Glutamatergic neuron (in vitro differentiated cells): Measurements from ENCODE around the gene HTRA1. TPM values are rescaled to one million over a fixed set of nuclear protein-coding genes. Genes with fewer than 3 reads are reported as not detected.

Source experiments
- DNase-seq: peaks from one replicate; pipeline ENCODE4 v3.0.0; 2022
- H3K27ac Mint-ChIP-seq: one replicate; pipeline ENCODE4 v1.8.0; 2020; ENCODE audit warnings: mild to moderate bottlenecking, mixed read lengths, inconsistent platforms; ENCODE audit not compliant: unreplicated experiment
- H3K27me3 Mint-ChIP-seq: one replicate; pipeline ENCODE4 v1.8.0; 2020; ENCODE audit warnings: mild to moderate bottlenecking, moderate library complexity, mixed read lengths, inconsistent platforms; ENCODE audit not compliant: unreplicated experiment
- H3K36me3 Mint-ChIP-seq: one replicate; pipeline ENCODE4 v1.8.0; 2020; ENCODE audit warnings: mild to moderate bottlenecking, mixed read lengths, inconsistent platforms; ENCODE audit not compliant: unreplicated experiment
- H3K4me1 Mint-ChIP-seq: one replicate; pipeline ENCODE4 v1.8.0; 2020; ENCODE audit warnings: mild to moderate bottlenecking, low read depth, mixed read lengths, inconsistent platforms; ENCODE audit not compliant: unreplicated experiment
- H3K4me3 Mint-ChIP-seq: one replicate; pipeline ENCODE4 v1.8.0; 2020; ENCODE audit warnings: mild to moderate bottlenecking, mixed read lengths, inconsistent platforms; ENCODE audit not compliant: unreplicated experiment
- H3K9me3 Mint-ChIP-seq: one replicate; pipeline ENCODE4 v1.8.0; 2020; ENCODE audit warnings: mild to moderate bottlenecking, moderate library complexity, mixed read lengths, inconsistent platforms; ENCODE audit not compliant: unreplicated experiment
- total RNA-seq: library from RNA; stranded (reverse); fragmentation: NEBNext Ultra II Directional; extraction: Animal tissue kit (Norgen Biotek cat#: 25700); gene quantifications from one replicate; pipeline ENCODE4 v1.2.1, GENCODE V29; 2021; ENCODE audit not compliant: unreplicated experiment
- TF ChIP-seq, protein P1 (sequence below): fragments of 200-600 bp; sonication (generic); IDR thresholded peaks from one replicate; pipeline ENCODE4 v1.5.0; 2021; ENCODE audit not compliant: partially characterized antibody, unreplicated experiment

Gene HTRA1
- total RNA-seq, 1 donor from 2014 or later = 1.4 TPM

DNA sequence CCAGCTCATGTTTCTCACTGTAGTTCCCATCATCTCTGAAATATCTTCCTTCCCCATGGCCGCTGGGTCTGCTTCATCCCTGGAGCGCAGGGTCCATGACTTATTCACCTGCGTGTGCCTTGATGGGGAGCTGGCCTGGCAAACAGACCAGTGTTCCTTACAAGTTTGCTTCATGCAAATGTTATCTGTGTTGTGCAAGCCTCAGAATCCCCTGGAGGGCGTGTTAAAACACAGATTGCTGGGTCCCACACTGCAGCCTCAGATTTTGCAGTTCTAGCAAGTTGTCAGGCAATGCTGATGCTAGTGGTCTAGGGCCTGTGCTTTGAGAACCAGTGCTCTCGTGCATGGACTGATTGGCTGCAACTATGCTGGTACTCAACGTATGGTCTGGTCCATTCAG lies 92.0 kb downstream of the HTRA1 start:
- H3K9me3 Mint-ChIP-seq = peaks cover 1% of the 10 kb centered on the region
- H3K4me1 Mint-ChIP-seq = peaks cover 25% of the 10 kb centered on the region
- H3K36me3 Mint-ChIP-seq = no peaks in the 10 kb centered on the region
- TF ChIP-seq, protein P1, sequence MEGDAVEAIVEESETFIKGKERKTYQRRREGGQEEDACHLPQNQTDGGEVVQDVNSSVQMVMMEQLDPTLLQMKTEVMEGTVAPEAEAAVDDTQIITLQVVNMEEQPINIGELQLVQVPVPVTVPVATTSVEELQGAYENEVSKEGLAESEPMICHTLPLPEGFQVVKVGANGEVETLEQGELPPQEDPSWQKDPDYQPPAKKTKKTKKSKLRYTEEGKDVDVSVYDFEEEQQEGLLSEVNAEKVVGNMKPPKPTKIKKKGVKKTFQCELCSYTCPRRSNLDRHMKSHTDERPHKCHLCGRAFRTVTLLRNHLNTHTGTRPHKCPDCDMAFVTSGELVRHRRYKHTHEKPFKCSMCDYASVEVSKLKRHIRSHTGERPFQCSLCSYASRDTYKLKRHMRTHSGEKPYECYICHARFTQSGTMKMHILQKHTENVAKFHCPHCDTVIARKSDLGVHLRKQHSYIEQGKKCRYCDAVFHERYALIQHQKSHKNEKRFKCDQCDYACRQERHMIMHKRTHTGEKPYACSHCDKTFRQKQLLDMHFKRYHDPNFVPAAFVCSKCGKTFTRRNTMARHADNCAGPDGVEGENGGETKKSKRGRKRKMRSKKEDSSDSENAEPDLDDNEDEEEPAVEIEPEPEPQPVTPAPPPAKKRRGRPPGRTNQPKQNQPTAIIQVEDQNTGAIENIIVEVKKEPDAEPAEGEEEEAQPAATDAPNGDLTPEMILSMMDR = no peak
- H3K4me3 Mint-ChIP-seq = peak overlapping the region; percentile 34
- no peak overlapping the region for H3K27ac Mint-ChIP-seq
- H3K27me3 Mint-ChIP-seq = no peaks in the 10 kb centered on the region
- no peak for DNase-seq

DNA sequence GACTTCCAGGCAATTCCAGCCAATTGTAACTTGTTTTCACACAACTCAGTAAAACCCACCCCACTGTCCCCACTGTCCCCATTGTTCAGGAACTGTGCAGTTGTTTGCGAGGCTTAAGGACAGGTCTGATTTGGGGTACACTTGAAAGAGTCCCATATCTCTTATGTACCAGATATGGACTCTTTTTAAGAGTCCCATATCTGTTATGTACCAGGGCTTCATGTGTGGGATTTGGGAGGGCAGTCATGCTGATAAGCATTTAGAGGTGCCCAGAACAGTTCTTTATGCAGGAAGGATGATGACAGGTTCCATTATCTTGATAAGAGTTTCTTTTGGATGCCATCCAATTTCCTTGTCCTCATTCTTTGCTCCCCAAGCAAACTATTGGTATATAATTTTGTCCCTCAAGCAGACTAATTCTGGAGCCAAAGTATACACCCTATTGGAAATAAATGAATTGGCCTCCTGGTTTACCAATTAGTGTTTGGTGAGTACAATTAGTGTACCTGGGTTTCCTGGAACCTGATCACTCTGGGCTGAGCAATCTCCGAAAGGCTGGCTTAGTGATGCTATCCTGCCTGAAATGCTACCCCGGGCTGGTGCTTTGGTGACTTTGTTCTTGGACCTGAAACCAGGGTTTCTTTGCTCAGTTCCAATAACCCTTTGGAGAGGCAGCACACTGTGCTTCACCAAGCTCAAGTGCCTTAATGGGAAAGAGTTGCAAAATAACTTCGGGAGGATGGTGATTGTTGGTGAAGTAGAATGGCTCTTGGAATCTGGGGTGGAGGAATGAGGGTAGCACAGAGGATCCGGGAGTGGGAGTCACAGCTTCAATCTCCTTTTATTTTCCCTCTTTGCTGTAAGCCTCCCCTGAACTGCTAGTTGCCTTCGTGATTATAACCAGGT lies 93.0 kb downstream of the HTRA1 start:
- peaks cover 25% of the 10 kb centered on the region for H3K4me1 Mint-ChIP-seq
- peak overlapping the region; percentile 52 for H3K27ac Mint-ChIP-seq
- DNase-seq = no peak
- peaks cover 1% of the 10 kb centered on the region for H3K9me3 Mint-ChIP-seq
- TF ChIP-seq, protein P1 = no peak
- no peaks in the 10 kb centered on the region for H3K27me3 Mint-ChIP-seq
- no peak overlapping the region for H3K4me3 Mint-ChIP-seq
- H3K36me3 Mint-ChIP-seq = peaks cover 7% of the 10 kb centered on the region

DNA sequence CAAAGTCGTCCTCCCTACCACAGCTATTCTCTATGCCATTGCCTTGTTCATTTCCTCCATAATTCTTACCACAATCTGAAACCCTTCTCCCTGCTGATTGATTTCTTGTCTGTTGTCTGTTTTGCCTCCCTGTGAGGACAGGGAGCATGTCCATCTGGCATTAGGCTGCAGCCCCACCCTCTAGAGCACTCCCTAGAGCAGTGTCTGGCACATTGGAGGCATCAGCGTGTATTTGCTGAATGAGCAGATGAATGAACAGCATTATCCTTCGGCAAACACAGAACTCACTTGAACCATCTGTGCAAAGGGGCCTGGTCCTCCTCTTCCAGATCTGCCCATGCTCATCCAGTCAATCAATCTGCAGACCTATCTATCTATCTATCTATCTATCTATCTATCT lies 94.1 kb downstream of the HTRA1 start:
- DNase-seq = peak; percentile 32
- Mint-ChIP-seq H3K4me1 (peaks cover 25% of the 10 kb centered on the region), H3K36me3 (peaks cover 7% of the 10 kb centered on the region), H3K9me3 (peaks cover 1% of the 10 kb centered on the region), H3K4me3 (peak overlapping the region; percentile 35), H3K27ac (peak overlapping the region; percentile 52), H3K27me3 (no peaks in the 10 kb centered on the region)
- TF ChIP-seq, protein P1 = no peak

DNA sequence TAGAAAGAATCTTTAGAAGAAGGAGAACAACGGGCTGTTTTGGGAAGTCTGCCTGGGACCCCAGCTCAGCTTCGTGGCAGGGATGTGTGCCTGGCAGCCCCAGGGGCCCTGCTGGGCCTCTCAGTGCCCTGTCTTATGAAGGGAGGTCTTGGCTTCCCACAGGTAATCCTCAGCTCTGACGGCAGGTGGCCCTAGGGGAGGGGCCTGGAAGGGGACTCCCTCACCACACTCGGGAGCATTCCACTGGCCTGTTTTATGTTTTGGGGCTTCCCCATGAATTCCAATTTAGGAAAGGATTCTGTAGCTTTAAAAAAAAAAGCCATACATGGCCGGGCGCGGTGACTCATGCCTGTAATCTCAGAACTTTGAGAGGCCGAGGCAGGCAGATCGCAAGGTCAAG lies 96.2 kb downstream of the HTRA1 start:
- Mint-ChIP-seq H3K4me1 (peaks cover 25% of the 10 kb centered on the region), H3K36me3 (peaks cover 7% of the 10 kb centered on the region), H3K9me3 (peaks cover 1% of the 10 kb centered on the region), H3K4me3 (no peak overlapping the region), H3K27ac (no peak overlapping the region), H3K27me3 (no peaks in the 10 kb centered on the region)
- TF ChIP-seq, protein P1 = no peak
- no peak for DNase-seq

DNA sequence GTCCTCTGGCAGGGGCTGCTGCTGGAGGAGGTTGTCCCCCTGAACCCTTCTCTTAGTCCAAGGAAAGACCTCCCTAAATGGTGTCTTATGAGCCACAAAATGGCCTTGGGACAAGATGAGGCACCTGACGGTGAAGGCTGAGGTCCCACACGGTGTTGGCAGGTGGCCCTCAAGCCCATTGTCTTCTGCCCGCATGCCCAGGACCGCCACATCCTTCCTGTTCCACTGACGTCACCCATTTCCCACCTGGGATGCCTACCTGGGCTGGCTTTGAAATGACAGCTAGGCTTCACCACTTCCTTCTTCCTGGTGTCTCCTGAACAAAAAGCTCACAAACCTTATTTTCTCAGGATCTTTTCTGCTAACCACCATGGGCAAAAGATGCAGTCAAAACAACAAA lies 97.1 kb downstream of the HTRA1 start:
- TF ChIP-seq, protein P1 = no peak
- peaks cover 22% of the 10 kb centered on the region for H3K4me1 Mint-ChIP-seq
- DNase-seq = no peak
- peaks cover 1% of the 10 kb centered on the region for H3K9me3 Mint-ChIP-seq
- H3K4me3 Mint-ChIP-seq = no peak overlapping the region
- H3K27ac Mint-ChIP-seq = no peak overlapping the region
- no peaks in the 10 kb centered on the region for H3K27me3 Mint-ChIP-seq
- H3K36me3 Mint-ChIP-seq = peaks cover 7% of the 10 kb centered on the region
